ENCODE results near the gene CCDC38. TPM values are rescaled to one million over a fixed set of nuclear protein-coding genes. Genes with fewer than 3 reads are reported as not detected.

Gene CCDC38
- total and polyA plus RNA-seq, 4 donors: 0.46 to 1.4 (median 0.93) TPM

GRCh38 chr12:95990136-95990535 lies 47.7 kb upstream of the CCDC38 start:
- H3K4me3 ChIP-seq (ENCODE audit: low read depth in 1 of 3, low read length in 3 of 3): no peak overlapping the region
- WGBS: 90% methylated on average over 7 of the region's 7 CpGs
- no peak overlapping the region for H3K27ac ChIP-seq (ENCODE audit: low read depth in 1 of 2, low read length in 2 of 2)
- H3K4me1 ChIP-seq (ENCODE audit: control insufficient read depth in 4 of 4, insufficient read depth in 4 of 4, low read length in 3 of 4): peaks cover 0 to 3% (median 2%) of the 10 kb centered on the region in 4 donors
- no peak for DNase-seq (ENCODE audit: low spot score)
- peaks cover 0 to 61% (median 35%) of the 10 kb centered on the region in 4 donors for H3K36me3 ChIP-seq (ENCODE audit: control insufficient read depth in 4 of 4, insufficient read depth in 3 of 4, low read depth in 1 of 4, low read length in 3 of 4)
- no peaks in the 10 kb centered on the region for H3K27me3 ChIP-seq (ENCODE audit: control insufficient read depth in 4 of 4, insufficient read depth in 4 of 4, low read length in 3 of 4)
- no peak overlapping the region for H3K9ac ChIP-seq (ENCODE audit: low read depth in 1 of 2, low read length in 2 of 2)
- no peaks in the 10 kb centered on the region for H3K9me3 ChIP-seq (ENCODE audit: control insufficient read depth in 4 of 4, low read length in 3 of 4)
- no peak for TF ChIP-seq CTCF (IDR thresholded peaks at IDR 0.05; ENCODE audit: low read depth, low read length, missing input control)

DNA sequence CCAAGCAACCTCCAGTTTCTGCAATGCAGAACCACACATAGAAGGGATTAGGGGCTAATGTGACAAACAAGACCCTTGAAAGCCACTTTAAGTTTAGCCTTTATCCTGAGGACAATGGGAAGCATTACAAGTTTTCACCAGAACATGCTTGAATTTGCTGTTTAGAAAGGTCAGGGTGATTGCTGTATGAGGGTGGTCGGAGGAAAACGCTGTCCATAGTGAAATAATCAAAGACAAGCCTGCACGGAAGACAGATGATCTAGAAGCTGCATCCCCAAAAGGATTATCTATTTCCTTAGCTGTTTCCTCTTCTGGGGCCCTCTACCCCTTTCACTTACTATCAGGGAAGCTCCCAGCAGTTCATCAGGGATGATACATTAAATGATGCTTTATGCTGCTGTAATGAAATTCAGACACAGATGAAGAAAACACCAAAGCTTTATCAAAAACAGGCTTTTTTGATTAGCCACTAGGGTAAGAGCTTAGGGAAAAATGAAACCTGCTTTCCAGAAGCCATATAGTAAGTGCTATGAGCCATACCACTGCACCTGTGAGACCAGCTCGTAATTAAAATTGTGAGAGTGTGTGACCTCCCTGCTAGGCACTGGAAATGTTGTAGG lies 47.2 kb upstream of the CCDC38 start:
- Histone ChIP-seq H3K4me3 (ENCODE audit: low read depth in 1 of 3, low read length in 3 of 3) (no peak overlapping the region), H3K4me1 (ENCODE audit: control insufficient read depth in 4 of 4, insufficient read depth in 4 of 4, low read length in 3 of 4) (peaks cover 0 to 6% (median 3%) of the 10 kb centered on the region in 4 donors), H3K27ac (ENCODE audit: low read depth in 1 of 2, low read length in 2 of 2) (no peak overlapping the region), H3K36me3 (ENCODE audit: control insufficient read depth in 4 of 4, insufficient read depth in 3 of 4, low read depth in 1 of 4, low read length in 3 of 4) (peaks cover 0 to 61% (median 35%) of the 10 kb centered on the region in 4 donors), H3K9me3 (ENCODE audit: control insufficient read depth in 4 of 4, low read length in 3 of 4) (no peaks in the 10 kb centered on the region), H3K27me3 (ENCODE audit: control insufficient read depth in 4 of 4, insufficient read depth in 4 of 4, low read length in 3 of 4) (no peaks in the 10 kb centered on the region), H3K9ac (ENCODE audit: low read depth in 1 of 2, low read length in 2 of 2) (no peak overlapping the region)
- no peak for DNase-seq (ENCODE audit: low spot score)
- 74% methylated on average over 4 of the region's 4 CpGs for WGBS
- no peak for TF ChIP-seq GABPA (IDR thresholded peaks at IDR 0.05 in 1 of 2, conservative IDR thresholded peaks at IDR 0.05 in 1 of 2)
- peak; percentile 30 for TF ChIP-seq NR2F2 (IDR thresholded peaks at IDR 0.05)
- TF ChIP-seq TAF1 (conservative IDR thresholded peaks at IDR 0.05): no peak
- no peak for TF ChIP-seq CTCF (IDR thresholded peaks at IDR 0.05; ENCODE audit: low read depth, low read length, missing input control)

- H3K27ac ChIP-seq (ENCODE audit: low read depth in 1 of 2, low read length in 2 of 2): no peak overlapping the region
- TF ChIP-seq TAF1 (conservative IDR thresholded peaks at IDR 0.05): no peak
- TF ChIP-seq JUND (IDR thresholded peaks at IDR 0.05): no peak
- no peak for TF ChIP-seq FOXA1 (IDR thresholded peaks at IDR 0.05)
- TF ChIP-seq ATF3 (IDR thresholded peaks at IDR 0.05): no peak
- TF ChIP-seq FOXA2 (IDR thresholded peaks at IDR 0.05): no peak
- no peak for TF ChIP-seq RXRA (IDR thresholded peaks at IDR 0.05)
- 79% methylated on average over 11 of the region's 11 CpGs for WGBS
- H3K9me3 ChIP-seq (ENCODE audit: control insufficient read depth in 4 of 4, low read length in 3 of 4): no peaks in the 10 kb centered on the region
- H3K4me3 ChIP-seq (ENCODE audit: low read depth in 1 of 3, low read length in 3 of 3): no peak overlapping the region
- DNase-seq (ENCODE audit: low spot score): no peak
- H3K27me3 ChIP-seq (ENCODE audit: control insufficient read depth in 4 of 4, insufficient read depth in 4 of 4, low read length in 3 of 4): no peaks in the 10 kb centered on the region
- no peak overlapping the region for H3K9ac ChIP-seq (ENCODE audit: low read depth in 1 of 2, low read length in 2 of 2)
- H3K4me1 ChIP-seq (ENCODE audit: control insufficient read depth in 4 of 4, insufficient read depth in 4 of 4, low read length in 3 of 4): peaks cover 0 to 11% (median 7%) of the 10 kb centered on the region in 4 donors
- peaks cover 0 to 58% (median 40%) of the 10 kb centered on the region in 4 donors for H3K36me3 ChIP-seq (ENCODE audit: control insufficient read depth in 4 of 4, insufficient read depth in 3 of 4, low read depth in 1 of 4, low read length in 3 of 4)
These were observed 46.3 kb upstream of the CCDC38 start for GRCh38 chr12:95988506-95989275.
